ENCODE measurements around the gene OR2AJ1.
A peak's percentile ranks its signal among the peaks of the same experiment; 100 is the strongest.

OR2AJ1 gene

GRCh38 chr1:247924868-247925267, at the start of gene OR2AJ1:
TSS of gene OR2AJ1 (plus strand) at chr1:247924889. CDS start at chr1:247933769, 8,880 bp downstream.
- no peak for DNase-seq

GRCh38 chr1:247883346-247883745, 41.3 kb upstream of the OR2AJ1 start:
- no peak for DNase-seq

GRCh38 chr1:247884797-247885413, 39.8 kb upstream of the OR2AJ1 start:
- no peak for DNase-seq

- no peak for DNase-seq
Measured at GRCh38 chr1:247895163-247895637, 29.5 kb upstream of the OR2AJ1 start, which contains the start of gene OR2W3. TSS of gene OR2W3 (plus strand) at chr1:247895587. CDS start at chr1:247895587, 0 bp downstream.

GRCh38 chr1:247895976-247896375, 28.7 kb upstream of the OR2AJ1 start:
- DNase-seq: no peak

- DNase-seq: no peak
Measured at GRCh38 chr1:247904122-247904521, 20.6 kb upstream of the OR2AJ1 start.

GRCh38 chr1:247905181-247905580, 19.5 kb upstream of the OR2AJ1 start:
- no peak for DNase-seq

- DNase-seq: no peak
Measured at GRCh38 chr1:247905910-247906503, 18.7 kb upstream of the OR2AJ1 start.

- peak; percentile 78 for DNase-seq
Measured at GRCh38 chr1:247906504-247907047, 18.1 kb upstream of the OR2AJ1 start.

- no peak for DNase-seq
Measured at GRCh38 chr1:247908766-247909165, 15.9 kb upstream of the OR2AJ1 start.

GRCh38 chr1:247913786-247914185, 10.9 kb upstream of the OR2AJ1 start:
- no peak for DNase-seq

GRCh38 chr1:247914941-247915662, 9.6 kb upstream of the OR2AJ1 start:
- DNase-seq: no peak

- DNase-seq: no peak
Measured at GRCh38 chr1:247919952-247920351, 4.7 kb upstream of the OR2AJ1 start, which contains the start of gene OR2T8. TSS of gene OR2T8 (plus strand) at chr1:247920252. CDS start at chr1:247921018, 766 bp downstream.

- DNase-seq: no peak
Measured at GRCh38 chr1:247923941-247924340, 748 bp upstream of the OR2AJ1 start.

- no peak for DNase-seq
Measured at GRCh38 chr1:247933989-247934388, 9.3 kb downstream of the OR2AJ1 start.

- DNase-seq: no peak
Measured at GRCh38 chr1:247935781-247936180, 11.1 kb downstream of the OR2AJ1 start.

- DNase-seq: no peak
Measured at GRCh38 chr1:247936415-247936814, 11.7 kb downstream of the OR2AJ1 start.

- DNase-seq: peak; percentile 29
Measured at GRCh38 chr1:247936965-247937734, 12.5 kb downstream of the OR2AJ1 start.

- DNase-seq: no peak
Measured at GRCh38 chr1:247942624-247943023, 17.9 kb downstream of the OR2AJ1 start.

- DNase-seq: no peak
Measured at GRCh38 chr1:247948558-247948957, 23.9 kb downstream of the OR2AJ1 start, which contains the start of gene OR2L8. TSS of gene OR2L8 (plus strand) at chr1:247948858. CDS start at chr1:247948858, 0 bp downstream.

- no peak for DNase-seq
Measured at GRCh38 chr1:247953408-247953807, 28.7 kb downstream of the OR2AJ1 start.

- DNase-seq: no peak
Measured at GRCh38 chr1:247961791-247962190, 37.1 kb downstream of the OR2AJ1 start.

Data from NCI-H526 treated with DMSO at 0.1 percent for 48 hours (cell line).